GM12878 (cell line): Measurements from ENCODE around the gene RASSF8. TPM values are rescaled to one million over a fixed set of nuclear protein-coding genes. Genes with fewer than 3 reads are reported as not detected.

ENCODE experiments used
- ATAC-seq: fragments of 200-7000 bp; cut with Tn5 transposase; 3 replicates; pipeline ENCODE4 v1.9.1; 2020; ENCODE audit warnings: mild to moderate bottlenecking, moderate library complexity
- BruUV-seq: library from RNA; stranded (reverse); fragments of 400-500 nt; replicated peaks from 2 replicates; lab custom pipeline; 2021; lab: Mats Ljungman, UMichigan
- CTCF ChIA-PET: fragments of 300-600 bp; sonication (Branson Sonifier 250); formaldehyde crosslinking; extraction: SDS; loops from one replicate; lab custom pipeline; 2021; ENCODE audit warnings: inconsistent platforms; lab: Yijun Ruan, JAX
- POLR2A ChIA-PET: fragments of 350-600 bp; formaldehyde crosslinking; extraction: SDS; loops from one replicate; lab custom pipeline; 2021; ENCODE audit warnings: inconsistent platforms; lab: Charles Lee
- RAD21 ChIA-PET: fragments of 300-600 bp; sonication (Branson Sonifier 250); formaldehyde crosslinking; loops from one replicate; lab custom pipeline; 2023; ENCODE audit warnings: antibody characterized with exemption; ENCODE audit not compliant: unreplicated experiment; lab: Charles Lee
- SMC1A ChIA-PET: fragments of 300-600 bp; sonication (Branson Sonifier 250); formaldehyde crosslinking; loops from one replicate; lab custom pipeline; 2023; ENCODE audit not compliant: unreplicated experiment, uncharacterized antibody; lab: Charles Lee
- DNase-seq: peaks from one replicate; pipeline ENCODE4 v3.0.0-alpha.2; 2011; ENCODE audit warnings: low read depth, low spot score
- FAIRE-seq: peaks from 3 replicates; lab custom pipeline; 2011; peaks lifted over from hg19 to GRCh38; lab: Jason Lieb, UNC
- H2AFZ ChIP-seq: 2 replicates; pipeline ENCODE4 v1.6.0; 2011; ENCODE audit warnings: low read depth, low read length, control low read depth; ENCODE audit not compliant: control insufficient read depth
- H3K27ac ChIP-seq: 2 replicates; pipeline ENCODE4 v1.5.1; 2011; ENCODE audit warnings: control low read depth; ENCODE audit not compliant: control insufficient read depth, insufficient read depth
- H3K27me3 ChIP-seq, 2 experiments: replicated peaks in 1 of 2; 2 replicates each; pipeline versions ENCODE4 v1.6.0 to v1.6.1; 2011; ENCODE audit warnings: low read length in 1 of 2; ENCODE audit not compliant: control insufficient read depth in 2 of 2, insufficient read depth in 2 of 2
- H3K36me3 ChIP-seq, 2 experiments: 2 replicates each; pipeline ENCODE4 v1.5.1; 2011; ENCODE audit warnings: low read length in 1 of 2; ENCODE audit not compliant: control insufficient read depth in 2 of 2, insufficient read depth in 2 of 2
- H3K4me1 ChIP-seq: 2 replicates; pipeline ENCODE4 v1.6.1; 2011; ENCODE audit warnings: mild to moderate bottlenecking, low read length, moderate library complexity, mixed read lengths; ENCODE audit not compliant: control insufficient read depth, insufficient read depth
- H3K4me2 ChIP-seq: 2 replicates; pipeline ENCODE4 v1.6.0; 2011; ENCODE audit warnings: control low read depth; ENCODE audit not compliant: control insufficient read depth, insufficient read depth
- H3K4me3 ChIP-seq: fragments of 200-600 bp; sonication (generic); 2 replicates; pipeline ENCODE4 v1.5.1; 2016
- H3K79me2 ChIP-seq: 2 replicates; pipeline ENCODE4 v1.6.0; 2011; ENCODE audit warnings: low read length; ENCODE audit not compliant: control insufficient read depth, insufficient read depth
- H3K9ac ChIP-seq: 2 replicates; pipeline ENCODE4 v1.8.0; 2011; ENCODE audit warnings: low read length, control low read depth, mixed read lengths; ENCODE audit not compliant: control insufficient read depth, insufficient read depth
- H3K9me3 ChIP-seq: replicated peaks from 3 replicates; pipeline ENCODE4 v1.5.1; 2011; ENCODE audit warnings: mild to moderate bottlenecking, low read length; ENCODE audit not compliant: control insufficient read depth, insufficient read depth
- H4K20me1 ChIP-seq: 2 replicates; pipeline ENCODE4 v1.6.0; 2011; ENCODE audit not compliant: control insufficient read depth, insufficient read depth
- BCL3 ChIP-seq: IDR thresholded peaks from 2 replicates; pipeline ENCODE4 v1.6.1; 2011; ENCODE audit warnings: borderline replicate concordance, low read depth, mild to moderate bottlenecking, moderate library complexity, low read length; ENCODE audit not compliant: insufficient read depth, poor library complexity, severe bottlenecking
- BHLHE40 ChIP-seq, 2 experiments: fragments of 450-650 bp in 1 of 2; IDR thresholded peaks; 2 replicates each; pipeline ENCODE4 v1.6.1; 2011 to 2017; ENCODE audit warnings: low read depth in 2 of 2, borderline replicate concordance in 1 of 2, improper control_type of control experiment in 1 of 2, low read length in 1 of 2, mild to moderate bottlenecking in 1 of 2
- DPF2 ChIP-seq: fragments of 450-650 bp; IDR thresholded peaks from 2 replicates; pipeline ENCODE4 v1.6.1; 2017; ENCODE audit warnings: mild to moderate bottlenecking
- FOXM1 ChIP-seq: IDR thresholded peaks from 2 replicates; pipeline ENCODE4 v1.6.1; 2012; ENCODE audit warnings: low read depth, mild to moderate bottlenecking, inconsistent platforms, low read length, moderate library complexity
- SMAD5 ChIP-seq: IDR thresholded peaks from 2 replicates; pipeline ENCODE4 v1.6.1; 2016; ENCODE audit warnings: antibody characterized with exemption, low read depth
- SMARCA5 ChIP-seq: fragments of 450-650 bp; IDR thresholded peaks from 2 replicates; pipeline ENCODE4 v1.6.1; 2017; ENCODE audit warnings: mild to moderate bottlenecking
- TCF7 ChIP-seq: IDR thresholded peaks from 2 replicates; pipeline ENCODE4 v1.6.1; 2014; ENCODE audit warnings: antibody characterized with exemption, borderline replicate concordance
- ZNF274 ChIP-seq: IDR thresholded peaks from one replicate; pipeline ENCODE4 v1.8.0; 2011; ENCODE audit not compliant: insufficient read length, insufficient read depth
- ZNF687 ChIP-seq: fragments of 450-650 bp; IDR thresholded peaks from 2 replicates; pipeline ENCODE4 v1.6.1; 2017; ENCODE audit warnings: mild to moderate bottlenecking, moderate library complexity
- WGBS: methylation state at CpG from one replicate; pipeline ENCODE4 v1.1.6; 2016; ENCODE audit warnings: low lambda C conversion rate; ENCODE audit not compliant: insufficient replicate concordance, insufficient coverage; ENCODE audit errors: missing lambda C conversion rate; 5-methylcytosine and 5-hydroxymethylcytosine counted together
- in situ Hi-C: fragments of 300-500 bp; cut with MboI; formaldehyde crosslinking; loops from 9 replicates; pipeline ENCODE4 v1.14.3; 2018; ENCODE audit warnings: mixed read lengths
- intact Hi-C: fragments of 100-400 bp; cut with micrococcal nuclease; formaldehyde crosslinking; loops from one replicate; pipeline ENCODE4 v1.14.2; 2022; ENCODE audit not compliant: unreplicated experiment
- polyA plus RNA-seq, 11 experiments: library from polyadenylated mRNA; depleted of rRNA in 4 of 11; unstranded in 6 of 11; stranded (reverse) in 5 of 11; fragments of >200 nt; fragmentation: Nextera tagmentation in 4 of 11; fragmentation: Illumina TruSeq in 1 of 11; extraction: Ambion mirVana in 4 of 11; extraction: Trizol in 1 of 11; gene quantifications; 1 replicate in 1 of 11; 2 replicates in 10 of 11; pipeline versions ENCODE4 v1.2.1 to v1.2.3, GENCODE V29; 2011 to 2016; ENCODE audit warnings: inconsistent platforms in 2 of 11, missing spikeins in 2 of 11, low read depth in 1 of 11
- total RNA-seq, 4 experiments: library from RNA; depleted of rRNA in 3 of 4; stranded (reverse); fragments of >200 nt in 3 of 4; fragmentation: Illumina TruSeq in 1 of 4; extraction: Trizol in 1 of 4; gene quantifications; 2 replicates each; pipeline versions ENCODE4 v1.2.1 to v1.2.3, GENCODE V29; 2013 to 2021

Gene RASSF8
- total and polyA plus RNA-seq, 10 of the 15 experiments (the other 5 are each of a cell fraction or from before 2014, with no cell fraction given) = 0.06 to 0.18 (median 0.08) TPM; not detected in 6

- TF ChIP-seq BCL3 = no peak
- TF ChIP-seq ZNF274 = no peak
- TF ChIP-seq FOXM1 = no peak
- no peak for TF ChIP-seq SMAD5
These were observed 122.4 kb downstream of the RASSF8 start (continued) for GRCh38 chr12:26080911-26081310.

- Histone ChIP-seq H3K36me3 (no peaks in the 10 kb centered on the region), H4K20me1 (no peaks in the 10 kb centered on the region), H3K4me3 (no peak overlapping the region), H3K4me1 (no peaks in the 10 kb centered on the region), H3K79me2 (no peaks in the 10 kb centered on the region), H3K4me2 (no peak overlapping the region), H2AFZ (no peak overlapping the region), H3K9ac (no peak overlapping the region)
- no TSS peak for BruUV-seq
- no peak for ATAC-seq
- in situ Hi-C loops = no loop called here
- WGBS = 100% methylated on average over 1 of the region's 1 CpG
- RAD21 ChIA-PET = interaction anchor here (1.2 kb wide), 1 partner anchor 9 kb away, joined by 3 read pairs; no protein-coding TSS in a partner anchor
- CTCF ChIA-PET = interaction anchor here (0.7 kb wide), 1 partner anchor 162 kb away, joined by 3 read pairs; no protein-coding TSS in a partner anchor
- POLR2A ChIA-PET = no interaction called here
- no peak for FAIRE-seq
- DNase-seq = no peak
- TF ChIP-seq ZNF687 (no peak), BHLHE40 (IDR thresholded peaks at IDR 0.05; ENCODE audit: borderline replicate concordance in 1 of 2, low read depth in 2 of 2, low read length in 1 of 2) (no peak), SMARCA5 (no peak), DPF2 (no peak), TCF7 (no peak)
- TF ChIP-seq, all 136 proteins: peak for 0
- H3K9me3 ChIP-seq = no peaks in the 10 kb centered on the region; the same call in 2 of the 3 replicates
- intact Hi-C loops = no loop called here
- SMC1A ChIA-PET = no interaction called here
- H3K27me3 ChIP-seq = no peaks in the 10 kb centered on the region
- no peak overlapping the region for H3K27ac ChIP-seq
These were observed 128.5 kb downstream of the RASSF8 start for GRCh38 chr12:26086936-26087335.
